GM23338 (cell line): ENCODE measurements around the gene CYB561D1. TPM values are rescaled to one million over a fixed set of nuclear protein-coding genes. Genes with fewer than 3 reads are reported as not detected.

Source experiments
- ATAC-seq: fragments of 200-7000 bp; cut with Tn5 transposase; 3 replicates; pipeline ENCODE4 v1.9.1; 2020
- DNase-seq: peaks from one replicate; pipeline ENCODE4 v3.0.0-alpha.2; 2015; ENCODE audit warnings: low spot score
- H2AFZ ChIP-seq: fragments of 200-600 bp; sonication (generic); 2 replicates; pipeline ENCODE4 v1.8.0; 2016; ENCODE audit warnings: antibody characterized with exemption, mild to moderate bottlenecking, moderate library complexity
- H3F3A ChIP-seq: fragments of 200-600 bp; sonication (generic); replicated peaks from 2 replicates; pipeline ENCODE4 v1.8.0; 2017; ENCODE audit warnings: antibody characterized with exemption, mixed run types, low read depth
- H3K27ac ChIP-seq: fragments of 200-600 bp; sonication (generic); 2 replicates; pipeline ENCODE4 v1.6.1; 2016; ENCODE audit warnings: low read depth
- H3K27me3 ChIP-seq: fragments of 200-600 bp; sonication (generic); 2 replicates; pipeline ENCODE4 v1.8.0; 2016; ENCODE audit warnings: mild to moderate bottlenecking, mixed run types, moderate library complexity; ENCODE audit not compliant: insufficient read depth
- H3K36me3 ChIP-seq: fragments of 200-600 bp; sonication (generic); 2 replicates; pipeline ENCODE4 v1.8.0; 2016; ENCODE audit warnings: mild to moderate bottlenecking; ENCODE audit not compliant: insufficient read depth
- H3K4me1 ChIP-seq: fragments of 200-600 bp; sonication (generic); 2 replicates; pipeline ENCODE4 v1.8.0; 2016; ENCODE audit warnings: mild to moderate bottlenecking, moderate library complexity; ENCODE audit not compliant: insufficient read depth
- H3K4me2 ChIP-seq: fragments of 200-600 bp; sonication (generic); 2 replicates; pipeline ENCODE4 v1.7.1; 2017; ENCODE audit warnings: mixed run types
- H3K4me3 ChIP-seq: fragments of 200-600 bp; sonication (generic); 2 replicates; pipeline ENCODE4 v1.6.1; 2016; ENCODE audit warnings: mixed run types
- H3K79me2 ChIP-seq: fragments of 200-600 bp; sonication (generic); replicated peaks from 2 replicates; pipeline ENCODE4 v1.8.0; 2017; ENCODE audit warnings: mild to moderate bottlenecking; ENCODE audit not compliant: insufficient read depth
- H3K9me2 ChIP-seq: fragments of 200-600 bp; sonication (generic); 2 replicates; pipeline ENCODE4 v1.8.0; 2017; ENCODE audit not compliant: insufficient read depth
- H4K20me1 ChIP-seq: fragments of 200-600 bp; sonication (generic); replicated peaks from 2 replicates; pipeline ENCODE4 v1.8.0; 2017; ENCODE audit warnings: mild to moderate bottlenecking; ENCODE audit not compliant: insufficient read depth
- H3K27ac Mint-ChIP-seq: 2 replicates; pipeline ENCODE4 v1.8.0; 2020; ENCODE audit warnings: inconsistent platforms, mild to moderate bottlenecking, moderate library complexity, mixed read lengths
- H3K27me3 Mint-ChIP-seq: 3 replicates; pipeline ENCODE4 v1.8.0; 2022; ENCODE audit warnings: low read depth, mild to moderate bottlenecking, moderate library complexity, mixed read lengths, inconsistent platforms; ENCODE audit not compliant: insufficient read depth, poor library complexity
- H3K36me3 Mint-ChIP-seq: 3 replicates; pipeline ENCODE4 v1.8.0; 2021; ENCODE audit warnings: low read depth, mild to moderate bottlenecking, inconsistent platforms, moderate library complexity, mixed read lengths
- H3K4me1 Mint-ChIP-seq: 3 replicates; pipeline ENCODE4 v1.8.0; 2020; ENCODE audit warnings: mild to moderate bottlenecking, inconsistent platforms, mixed read lengths
- H3K4me3 Mint-ChIP-seq: 3 replicates; pipeline ENCODE4 v1.8.0; 2021; ENCODE audit warnings: moderate library complexity, mild to moderate bottlenecking, inconsistent platforms, mixed read lengths
- H3K9me3 Mint-ChIP-seq: 3 replicates; pipeline ENCODE4 v1.8.0; 2020; ENCODE audit warnings: moderate library complexity, mild to moderate bottlenecking, inconsistent platforms, mixed read lengths
- CREB1 ChIP-seq: fragments of 250-450 bp; sonication (Bioruptor Pico); IDR thresholded peaks from 2 replicates; pipeline ENCODE4 v1.5.0; 2020; ENCODE audit warnings: low read depth, mild to moderate bottlenecking, moderate library complexity
- EZH2 ChIP-seq: fragments of 200-600 bp; sonication (generic); IDR thresholded peaks from one replicate; pipeline ENCODE4 v1.8.0; 2017; ENCODE audit warnings: antibody characterized with exemption, mild to moderate bottlenecking, low read depth; ENCODE audit not compliant: unreplicated experiment
- EZH2phosphoT487 ChIP-seq: fragments of 200-600 bp; sonication (generic); IDR thresholded peaks from one replicate; pipeline ENCODE4 v1.8.1; 2018; ENCODE audit warnings: antibody characterized with exemption; ENCODE audit not compliant: unreplicated experiment
- JUNB ChIP-seq: IDR thresholded peaks from one replicate; pipeline ENCODE4 v1.6.1; 2016; ENCODE audit warnings: antibody characterized with exemption; ENCODE audit not compliant: unreplicated experiment
- NANOG ChIP-seq: IDR thresholded peaks from 2 replicates; pipeline ENCODE4 v1.6.1; 2016; ENCODE audit warnings: antibody characterized with exemption, borderline replicate concordance
- REST ChIP-seq: IDR thresholded peaks from one replicate; pipeline ENCODE4 v1.6.1; 2018; ENCODE audit warnings: antibody characterized with exemption; ENCODE audit not compliant: unreplicated experiment
- STAT1 ChIP-seq: IDR thresholded peaks from one replicate; pipeline ENCODE4 v1.6.1; 2016; ENCODE audit warnings: antibody characterized with exemption; ENCODE audit not compliant: unreplicated experiment
- ZNF114 ChIP-seq: fragments of 250-450 bp; sonication (Bioruptor Pico); IDR thresholded peaks from 2 replicates; pipeline ENCODE4 v1.5.0; 2020; ENCODE audit warnings: mild to moderate bottlenecking, moderate library complexity
- ZNF331 ChIP-seq: fragments of 250-450 bp; sonication (Bioruptor Pico); IDR thresholded peaks from 2 replicates; pipeline ENCODE4 v1.5.0; 2020; ENCODE audit warnings: low read depth, mild to moderate bottlenecking, moderate library complexity
- polyA plus RNA-seq: library from polyadenylated mRNA; unstranded; fragments of >200 nt; fragmentation: Nextera tagmentation; extraction: Ambion mirVana; gene quantifications from 2 replicates; pipeline ENCODE4 v1.2.1, GENCODE V29; 2016
- total RNA-seq: library from RNA; depleted of rRNA; stranded (reverse); fragments of >200 nt; shearing (Covaris generic); gene quantifications from 2 replicates; pipeline ENCODE4 v1.2.3, GENCODE V29; 2014
- TF ChIP-seq, protein P1 (sequence below): fragments of 250-450 bp; sonication (Bioruptor Pico); IDR thresholded peaks from 2 replicates; pipeline ENCODE4 v1.5.0; 2020; ENCODE audit warnings: mild to moderate bottlenecking, moderate library complexity

CYB561D1 gene
- total and polyA plus RNA-seq, 2 experiments from 2014 or later: 0.95 to 2.7 TPM

DNA sequence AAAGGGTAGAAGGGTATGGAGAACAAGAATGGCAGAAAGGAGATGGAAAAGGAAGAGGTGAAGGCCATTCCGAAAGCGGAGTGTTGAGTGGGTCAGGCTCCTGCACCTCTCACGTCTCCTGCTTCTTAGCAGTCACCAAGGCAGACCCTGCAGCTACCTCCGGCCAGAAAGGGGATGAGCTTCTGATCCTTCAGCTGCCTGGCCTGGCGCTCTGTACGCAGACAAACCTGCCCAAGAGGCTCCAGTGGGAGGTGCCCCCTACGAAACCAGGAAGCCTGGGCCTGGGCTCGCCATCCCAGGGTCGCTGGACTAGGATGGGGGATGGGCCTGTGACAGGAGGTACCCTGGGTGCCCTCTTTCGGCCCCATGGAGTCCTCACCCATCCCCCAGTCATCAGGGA lies 48.8 kb downstream of the CYB561D1 start (continued):
- TF ChIP-seq, protein P1, sequence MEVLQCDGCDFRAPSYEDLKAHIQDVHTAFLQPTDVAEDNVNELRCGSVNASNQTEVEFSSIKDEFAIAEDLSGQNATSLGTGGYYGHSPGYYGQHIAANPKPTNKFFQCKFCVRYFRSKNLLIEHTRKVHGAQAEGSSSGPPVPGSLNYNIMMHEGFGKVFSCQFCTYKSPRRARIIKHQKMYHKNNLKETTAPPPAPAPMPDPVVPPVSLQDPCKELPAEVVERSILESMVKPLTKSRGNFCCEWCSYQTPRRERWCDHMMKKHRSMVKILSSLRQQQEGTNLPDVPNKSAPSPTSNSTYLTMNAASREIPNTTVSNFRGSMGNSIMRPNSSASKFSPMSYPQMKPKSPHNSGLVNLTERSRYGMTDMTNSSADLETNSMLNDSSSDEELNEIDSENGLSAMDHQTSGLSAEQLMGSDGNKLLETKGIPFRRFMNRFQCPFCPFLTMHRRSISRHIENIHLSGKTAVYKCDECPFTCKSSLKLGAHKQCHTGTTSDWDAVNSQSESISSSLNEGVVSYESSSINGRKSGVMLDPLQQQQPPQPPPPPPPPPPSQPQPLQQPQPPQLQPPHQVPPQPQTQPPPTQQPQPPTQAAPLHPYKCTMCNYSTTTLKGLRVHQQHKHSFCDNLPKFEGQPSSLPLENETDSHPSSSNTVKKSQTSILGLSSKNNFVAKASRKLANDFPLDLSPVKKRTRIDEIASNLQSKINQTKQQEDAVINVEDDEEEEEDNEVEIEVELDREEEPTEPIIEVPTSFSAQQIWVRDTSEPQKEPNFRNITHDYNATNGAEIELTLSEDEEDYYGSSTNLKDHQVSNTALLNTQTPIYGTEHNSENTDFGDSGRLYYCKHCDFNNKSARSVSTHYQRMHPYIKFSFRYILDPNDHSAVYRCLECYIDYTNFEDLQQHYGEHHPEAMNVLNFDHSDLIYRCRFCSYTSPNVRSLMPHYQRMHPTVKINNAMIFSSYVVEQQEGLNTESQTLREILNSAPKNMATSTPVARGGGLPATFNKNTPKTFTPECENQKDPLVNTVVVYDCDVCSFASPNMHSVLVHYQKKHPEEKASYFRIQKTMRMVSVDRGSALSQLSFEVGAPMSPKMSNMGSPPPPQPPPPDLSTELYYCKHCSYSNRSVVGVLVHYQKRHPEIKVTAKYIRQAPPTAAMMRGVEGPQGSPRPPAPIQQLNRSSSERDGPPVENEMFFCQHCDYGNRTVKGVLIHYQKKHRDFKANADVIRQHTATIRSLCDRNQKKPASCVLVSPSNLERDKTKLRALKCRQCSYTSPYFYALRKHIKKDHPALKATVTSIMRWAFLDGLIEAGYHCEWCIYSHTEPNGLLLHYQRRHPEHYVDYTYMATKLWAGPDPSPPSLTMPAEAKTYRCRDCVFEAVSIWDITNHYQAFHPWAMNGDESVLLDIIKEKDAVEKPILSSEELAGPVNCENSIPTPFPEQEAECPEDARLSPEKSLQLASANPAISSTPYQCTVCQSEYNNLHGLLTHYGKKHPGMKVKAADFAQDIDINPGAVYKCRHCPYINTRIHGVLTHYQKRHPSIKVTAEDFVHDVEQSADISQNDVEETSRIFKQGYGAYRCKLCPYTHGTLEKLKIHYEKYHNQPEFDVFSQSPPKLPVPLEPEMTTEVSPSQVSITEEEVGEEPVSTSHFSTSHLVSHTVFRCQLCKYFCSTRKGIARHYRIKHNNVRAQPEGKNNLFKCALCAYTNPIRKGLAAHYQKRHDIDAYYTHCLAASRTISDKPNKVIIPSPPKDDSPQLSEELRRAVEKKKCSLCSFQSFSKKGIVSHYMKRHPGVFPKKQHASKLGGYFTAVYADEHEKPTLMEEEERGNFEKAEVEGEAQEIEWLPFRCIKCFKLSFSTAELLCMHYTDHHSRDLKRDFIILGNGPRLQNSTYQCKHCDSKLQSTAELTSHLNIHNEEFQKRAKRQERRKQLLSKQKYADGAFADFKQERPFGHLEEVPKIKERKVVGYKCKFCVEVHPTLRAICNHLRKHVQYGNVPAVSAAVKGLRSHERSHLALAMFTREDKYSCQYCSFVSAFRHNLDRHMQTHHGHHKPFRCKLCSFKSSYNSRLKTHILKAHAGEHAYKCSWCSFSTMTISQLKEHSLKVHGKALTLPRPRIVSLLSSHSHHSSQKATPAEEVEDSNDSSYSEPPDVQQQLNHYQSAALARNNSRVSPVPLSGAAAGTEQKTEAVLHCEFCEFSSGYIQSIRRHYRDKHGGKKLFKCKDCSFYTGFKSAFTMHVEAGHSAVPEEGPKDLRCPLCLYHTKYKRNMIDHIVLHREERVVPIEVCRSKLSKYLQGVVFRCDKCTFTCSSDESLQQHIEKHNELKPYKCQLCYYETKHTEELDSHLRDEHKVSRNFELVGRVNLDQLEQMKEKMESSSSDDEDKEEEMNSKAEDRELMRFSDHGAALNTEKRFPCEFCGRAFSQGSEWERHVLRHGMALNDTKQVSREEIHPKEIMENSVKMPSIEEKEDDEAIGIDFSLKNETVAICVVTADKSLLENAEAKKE (CRISPR knock-in tag): no peak
- TF ChIP-seq EZH2 (no peak), ZNF331 (no peak), NANOG (no peak), STAT1 (no peak), JUNB (no peak), CREB1 (CRISPR knock-in tag) (no peak)

DNA sequence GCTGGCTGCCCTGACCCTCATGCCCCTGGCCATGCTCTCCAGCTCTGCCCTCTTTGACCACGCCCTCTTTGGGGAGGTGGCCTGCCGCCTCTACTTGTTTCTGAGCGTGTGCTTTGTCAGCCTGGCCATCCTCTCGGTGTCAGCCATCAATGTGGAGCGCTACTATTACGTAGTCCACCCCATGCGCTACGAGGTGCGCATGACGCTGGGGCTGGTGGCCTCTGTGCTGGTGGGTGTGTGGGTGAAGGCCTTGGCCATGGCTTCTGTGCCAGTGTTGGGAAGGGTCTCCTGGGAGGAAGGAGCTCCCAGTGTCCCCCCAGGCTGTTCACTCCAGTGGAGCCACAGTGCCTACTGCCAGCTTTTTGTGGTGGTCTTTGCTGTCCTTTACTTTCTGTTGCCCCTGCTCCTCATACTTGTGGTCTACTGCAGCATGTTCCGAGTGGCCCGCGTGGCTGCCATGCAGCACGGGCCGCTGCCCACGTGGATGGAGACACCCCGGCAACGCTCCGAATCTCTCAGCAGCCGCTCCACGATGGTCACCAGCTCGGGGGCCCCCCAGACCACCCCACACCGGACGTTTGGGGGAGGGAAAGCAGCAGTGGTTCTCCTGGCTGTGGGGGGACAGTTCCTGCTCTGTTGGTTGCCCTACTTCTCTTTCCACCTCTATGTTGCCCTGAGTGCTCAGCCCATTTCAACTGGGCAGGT lies 49.5 kb downstream of the CYB561D1 start:
- no peak for DNase-seq
- H3K36me3 ChIP-seq: no peaks in the 10 kb centered on the region
- H3K79me2 ChIP-seq: peaks cover 5% of the 10 kb centered on the region; the same call in 1 of the 2 replicates
- no peaks in the 10 kb centered on the region for H4K20me1 ChIP-seq
- no peak overlapping the region for H3K4me2 ChIP-seq
- H3F3A ChIP-seq: no peaks in the 10 kb centered on the region
- H3K4me1 ChIP-seq: peaks cover 7% of the 10 kb centered on the region; the same call in 1 of the 2 replicates
- H3K4me3 ChIP-seq: no peak overlapping the region
- H3K27ac ChIP-seq: no peak overlapping the region
- no peak overlapping the region for H2AFZ ChIP-seq
- no peaks in the 10 kb centered on the region for H3K27me3 ChIP-seq
- H3K9me2 ChIP-seq: no peaks in the 10 kb centered on the region
- H3K36me3 Mint-ChIP-seq: no peaks in the 10 kb centered on the region
- no peaks in the 10 kb centered on the region for H3K9me3 Mint-ChIP-seq
- H3K4me1 Mint-ChIP-seq: peaks cover 24% of the 10 kb centered on the region
- no peak overlapping the region for H3K4me3 Mint-ChIP-seq
- no peak for ATAC-seq
- H3K27me3 Mint-ChIP-seq: peaks cover 6% of the 10 kb centered on the region
- no peak overlapping the region; the same call in 1 of the 2 replicates for H3K27ac Mint-ChIP-seq
- no peak for TF ChIP-seq ZNF331
- no peak for TF ChIP-seq CREB1 (CRISPR knock-in tag)
- TF ChIP-seq REST: no peak
- TF ChIP-seq NANOG: no peak
- no peak for TF ChIP-seq ZNF114 (CRISPR knock-in tag)
- TF ChIP-seq STAT1: no peak
- TF ChIP-seq EZH2: no peak
- no peak for TF ChIP-seq JUNB
- TF ChIP-seq EZH2phosphoT487: no peak
